Ecto neural progenitor cell (in vitro differentiated cells): ENCODE measurements around the gene GSC.
"Not testable (repeated sequence)": the region's sequence is repeated elsewhere in the genome, so short reads cannot be mapped to it uniquely, and the experiment has no call there.

Experiments
- DNase-seq: peaks from one replicate; pipeline ENCODE4 v3.0.0-alpha.2; 2018; ENCODE audit warnings: low spot score

GSC gene

GRCh38 chr14:94769391-94770250 lies at the start of gene GSC:
Gene GSC (minus strand): TSS chr14:94770113. CDS start chr14:94770015, 98 bp downstream.
- peak; percentile 83 for DNase-seq

- DNase-seq = no peak
Measured at GRCh38 chr14:94819531-94819930, 49.6 kb upstream of the GSC start.

GRCh38 chr14:94816113-94816512 lies 46.2 kb upstream of the GSC start:
- no peak for DNase-seq

DNA sequence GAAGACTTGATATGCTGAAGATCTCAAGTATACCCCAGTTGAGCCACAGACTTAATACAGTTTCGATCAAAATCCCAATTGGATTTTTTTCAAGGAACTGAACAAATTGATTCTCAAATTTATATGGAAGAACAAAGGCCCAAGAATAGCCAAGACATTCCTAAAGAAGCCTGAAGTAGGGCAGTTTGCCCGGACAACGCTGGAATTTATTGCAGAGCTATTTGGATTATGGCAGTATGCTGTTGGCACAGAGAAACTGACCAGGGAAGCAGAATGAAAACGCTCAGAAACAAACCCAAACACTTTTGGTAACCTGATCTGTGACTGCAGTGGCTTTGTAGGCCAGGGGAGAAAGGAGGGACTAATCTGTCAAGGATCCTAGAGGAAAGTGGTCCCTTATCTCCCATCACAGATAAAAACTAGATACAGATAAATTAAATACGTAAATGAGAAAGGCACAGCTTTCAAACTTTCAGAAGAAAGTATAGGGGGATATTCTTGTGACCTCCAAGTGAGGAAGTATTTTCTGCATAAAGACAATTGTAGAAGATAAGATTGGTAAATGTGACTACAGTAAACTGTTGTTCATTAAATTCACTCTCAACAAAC lies 35.9 kb upstream of the GSC start:
- no peak for DNase-seq

DNA sequence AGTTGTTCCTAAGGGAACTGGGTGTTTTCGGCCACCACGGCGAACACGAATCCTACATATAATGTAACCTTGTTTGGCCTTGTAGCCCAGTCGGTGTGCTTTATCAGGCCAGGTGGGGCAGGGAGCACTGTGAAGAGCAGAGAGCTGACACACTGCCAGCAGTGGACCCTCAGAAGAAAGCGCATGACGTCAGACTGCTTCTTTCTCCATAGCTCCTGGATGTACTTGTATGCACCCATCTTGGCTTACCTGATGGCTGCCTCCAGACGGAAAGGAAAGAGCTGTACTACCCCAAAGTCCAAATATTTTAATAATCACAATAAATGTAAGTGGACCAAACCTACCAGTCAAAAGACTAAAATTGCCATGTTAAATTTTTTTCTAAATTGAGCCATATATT lies 31.3 kb upstream of the GSC start:
- DNase-seq = no peak

DNA sequence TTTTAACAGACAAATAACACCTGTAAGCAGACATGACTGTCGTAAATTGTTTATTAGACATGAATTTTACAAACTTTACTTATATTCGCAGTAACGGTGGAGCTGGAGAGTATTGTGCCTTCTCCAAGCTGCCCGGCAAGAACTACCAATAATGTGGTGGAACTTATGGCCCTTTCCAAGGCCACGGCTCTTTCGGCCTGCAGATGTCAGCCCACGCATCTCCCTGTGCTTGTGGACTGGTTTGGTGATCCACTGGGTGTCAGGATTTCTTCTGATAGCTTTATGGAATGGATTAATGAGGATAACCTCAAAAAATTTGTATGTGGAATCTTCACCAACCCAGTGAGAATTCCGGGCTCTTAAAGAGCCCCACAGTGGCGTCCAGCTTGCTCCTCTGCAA lies 30.9 kb upstream of the GSC start:
- not testable (repeated sequence) for DNase-seq

- DNase-seq = no peak
Measured at GRCh38 chr14:94797887-94798286, 28.0 kb upstream of the GSC start.

DNA sequence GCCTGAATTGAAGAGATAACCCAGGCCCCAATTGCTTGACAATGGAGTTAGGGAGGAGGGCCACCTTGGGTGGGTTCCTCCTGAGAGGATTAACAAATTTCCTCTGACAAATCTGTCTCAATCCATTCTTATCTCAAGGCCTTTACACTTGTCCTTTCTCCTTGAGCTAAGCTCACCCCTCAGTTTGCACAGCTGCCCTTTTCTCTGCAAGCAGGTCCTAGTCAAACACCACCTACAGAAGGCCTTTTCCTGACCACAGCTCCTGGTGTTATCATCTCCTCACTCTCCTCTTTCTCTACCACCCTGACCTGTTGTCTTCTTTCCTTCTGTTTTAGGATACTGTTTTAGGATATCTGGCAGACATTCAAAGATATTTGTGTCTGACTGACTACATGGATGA lies 26.4 kb upstream of the GSC start:
- no peak for DNase-seq

GRCh38 chr14:94795372-94795771 lies 25.5 kb upstream of the GSC start:
- DNase-seq = no peak

GRCh38 chr14:94793901-94794300 lies 24.0 kb upstream of the GSC start:
- DNase-seq = no peak

DNA sequence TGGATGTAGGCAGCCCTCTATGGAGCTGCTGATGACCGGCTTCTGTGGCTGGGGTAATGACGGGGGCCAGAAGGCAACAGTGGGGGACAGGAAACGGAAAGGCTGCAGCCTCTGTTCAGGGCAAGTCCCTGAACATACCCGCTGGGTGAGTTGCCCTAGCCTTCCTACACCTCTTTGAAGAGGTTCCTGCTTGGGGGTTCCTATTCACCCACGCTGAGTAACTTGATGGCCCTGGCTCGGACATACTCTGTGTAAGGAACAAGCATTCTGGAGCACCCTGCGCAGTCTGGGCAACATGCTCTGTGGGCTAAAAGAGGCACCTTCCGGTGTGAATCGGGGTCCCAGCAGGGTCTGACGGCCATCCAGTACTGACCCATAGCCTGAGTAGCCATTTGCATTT lies 17.7 kb upstream of the GSC start:
- no peak for DNase-seq

- no peak for DNase-seq
Measured at GRCh38 chr14:94787092-94787491, 17.2 kb upstream of the GSC start.

DNA sequence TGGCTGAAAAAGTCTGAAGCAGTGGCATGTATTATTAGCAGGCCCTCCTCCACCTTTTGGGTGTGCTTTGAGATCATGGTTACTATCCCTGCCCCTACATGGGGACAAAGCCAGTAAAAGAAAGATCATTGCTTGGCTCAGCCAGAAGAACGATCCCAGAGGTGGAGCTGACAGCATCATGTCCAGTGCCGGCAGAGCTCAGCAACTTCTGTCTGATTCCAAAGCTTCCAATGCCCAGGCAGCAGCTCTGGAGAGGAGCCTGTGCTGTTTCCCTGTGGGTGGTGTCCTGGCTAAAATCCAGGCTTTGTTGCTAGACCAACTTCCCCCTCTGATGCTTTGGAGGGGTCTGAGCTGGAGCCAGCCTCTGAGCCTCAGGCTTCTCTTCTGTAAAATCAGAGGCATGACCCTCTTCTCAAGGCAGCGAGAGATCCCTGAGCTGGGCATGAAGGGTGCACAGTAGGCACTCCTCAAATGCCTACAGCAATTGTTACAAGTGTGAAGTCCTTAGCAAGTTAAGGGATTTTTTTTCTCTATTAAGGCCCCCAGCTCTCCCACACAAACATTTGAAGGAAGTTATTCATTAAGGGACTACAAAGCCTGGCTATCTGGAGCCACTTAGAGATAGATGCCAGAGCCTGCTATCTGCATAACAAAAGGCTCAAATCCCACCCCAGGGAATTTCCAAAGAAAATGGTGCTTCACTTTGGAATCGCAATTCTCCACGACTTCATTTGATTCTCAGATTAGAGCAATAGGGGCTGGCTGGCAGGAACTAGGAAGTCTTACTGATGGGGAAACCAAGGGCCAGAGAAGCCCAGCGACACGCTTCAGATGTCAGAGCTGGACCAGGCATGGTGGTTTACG lies 10.9 kb upstream of the GSC start:
- DNase-seq = no peak

DNA sequence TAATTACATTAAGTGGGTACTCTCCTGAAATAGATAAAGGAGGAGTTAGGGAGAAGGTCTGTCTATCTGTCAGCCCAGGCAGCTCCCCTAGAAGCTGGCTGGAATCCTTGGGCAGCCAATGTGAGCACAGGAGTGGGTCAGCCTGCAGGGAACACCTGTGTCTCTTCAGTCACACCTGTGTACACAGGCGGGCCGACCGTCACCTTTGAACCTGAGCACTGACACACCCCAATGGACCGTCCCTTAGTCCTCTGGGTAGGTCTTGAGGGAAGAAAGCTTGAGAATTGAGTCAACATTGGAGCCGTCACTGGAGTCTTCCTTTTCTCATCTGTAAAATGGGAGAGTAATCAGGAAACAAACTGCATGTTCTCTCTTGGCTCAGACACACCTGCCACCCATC lies 9.8 kb upstream of the GSC start:
- no peak for DNase-seq

DNA sequence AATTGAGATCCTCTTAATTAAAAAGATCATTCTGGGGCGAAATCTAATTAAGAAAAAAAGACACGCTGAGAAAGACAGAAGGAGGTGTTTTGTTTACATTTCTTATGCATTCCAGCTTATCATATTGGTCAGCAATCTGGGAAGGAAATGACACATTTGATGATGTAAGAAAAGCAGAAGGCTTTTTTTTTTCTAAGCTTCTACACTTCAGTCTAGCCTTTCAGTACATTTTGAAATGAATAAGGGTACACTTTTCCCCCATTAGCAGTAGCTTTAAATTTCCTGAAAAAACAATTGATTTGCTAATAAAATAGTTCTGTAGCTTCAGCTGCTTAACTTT lies 5.9 kb upstream of the GSC start:
- DNase-seq = no peak

DNA sequence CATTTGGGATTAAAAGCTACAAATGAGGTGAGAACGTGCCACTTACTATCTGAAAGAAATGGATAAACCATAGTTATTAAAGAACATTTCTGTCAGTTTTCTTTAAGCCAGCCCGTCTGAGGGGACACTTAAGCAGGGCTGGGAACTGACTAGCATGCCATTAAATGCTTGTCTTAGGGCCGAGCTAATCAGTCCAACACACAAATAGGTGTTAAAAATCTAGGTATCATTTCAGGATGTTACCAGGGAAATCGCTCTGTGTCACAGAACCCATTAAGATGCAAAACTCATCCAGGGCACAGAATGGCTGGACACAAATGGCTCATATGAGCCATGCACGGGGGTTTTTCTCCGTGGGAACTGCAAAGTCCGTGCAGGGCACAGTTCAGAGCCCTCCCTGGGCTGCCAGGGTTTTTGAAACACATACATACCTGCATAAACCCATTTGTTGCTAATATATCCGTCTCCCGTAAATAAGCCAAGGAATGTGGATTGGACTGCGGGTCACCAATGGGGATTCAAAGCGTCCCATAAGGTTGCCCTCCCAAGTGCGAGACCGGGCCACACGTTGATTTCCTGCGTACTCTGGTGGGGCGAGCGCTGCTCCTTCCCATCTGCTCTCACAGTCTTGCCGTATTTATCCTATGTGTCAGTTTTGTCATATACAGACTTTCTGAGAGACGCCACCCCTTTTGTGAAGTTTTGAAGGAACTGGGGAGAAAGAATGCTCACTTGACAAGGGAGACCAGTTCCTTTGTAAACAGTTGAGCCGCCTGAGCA lies 5.4 kb upstream of the GSC start:
- no peak for DNase-seq

GRCh38 chr14:94774344-94775090 lies 4.6 kb upstream of the GSC start:
- no peak for DNase-seq

DNA sequence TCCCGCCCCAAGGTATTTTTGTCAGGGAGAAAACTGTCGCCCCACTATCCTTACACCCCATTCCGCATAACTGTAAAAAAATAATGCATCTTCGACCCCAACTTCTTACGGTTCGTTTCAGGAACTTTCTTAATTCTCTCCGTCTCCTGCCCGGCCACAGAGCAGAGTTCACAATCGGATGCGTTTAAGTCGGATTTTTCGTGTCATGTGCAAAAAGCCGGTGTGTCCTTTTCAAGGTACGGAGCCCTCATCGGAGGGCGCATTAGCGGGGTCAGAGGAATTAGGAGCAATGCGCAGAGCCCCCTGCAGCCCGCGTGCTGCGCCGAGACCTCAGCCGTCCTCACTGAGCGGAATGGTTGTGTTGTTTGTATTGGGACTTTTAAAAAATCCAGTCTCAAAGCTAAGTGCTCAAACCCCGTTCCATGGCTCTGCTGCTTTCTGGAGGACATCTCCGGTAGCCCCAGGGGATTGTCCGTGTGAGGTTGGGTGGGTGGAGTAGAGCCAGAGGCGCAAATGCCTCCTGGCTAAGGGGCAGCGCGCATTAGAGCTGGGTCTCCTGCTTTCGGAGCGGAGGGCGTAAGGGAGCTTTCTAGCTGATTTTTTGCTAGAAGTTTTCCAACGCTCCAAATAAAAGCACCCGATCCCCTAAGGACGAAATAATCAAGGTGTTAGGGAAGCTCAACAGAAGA lies 3.9 kb upstream of the GSC start:
- peak; percentile 74 for DNase-seq

DNA sequence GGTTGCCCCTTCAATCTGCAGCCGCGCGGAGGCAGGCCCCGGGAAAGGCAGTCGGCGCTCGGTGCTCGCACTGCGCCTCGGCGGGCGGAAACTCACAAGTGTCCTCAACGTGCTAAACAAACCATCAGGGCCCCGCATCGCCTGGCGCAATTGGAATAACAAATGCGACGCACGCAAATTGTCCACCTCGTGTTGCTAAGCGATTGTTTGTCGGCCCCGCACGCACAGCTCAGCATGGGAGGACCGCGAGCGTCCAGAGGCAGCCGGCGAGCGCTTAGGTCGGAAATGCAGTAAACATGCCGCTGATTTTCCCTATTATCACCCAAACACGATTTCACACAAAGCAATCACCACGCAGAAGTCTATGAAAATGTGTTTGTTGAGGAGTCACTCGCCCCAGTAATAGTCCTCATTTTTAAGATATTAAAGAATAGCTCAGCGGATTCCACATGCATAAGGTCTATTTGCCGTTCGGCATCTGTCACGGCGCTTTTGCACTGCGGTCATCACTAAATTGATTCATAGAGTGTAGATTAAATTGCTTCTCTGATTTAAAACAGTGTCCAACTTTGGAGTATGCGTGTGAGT lies 3.2 kb upstream of the GSC start:
- DNase-seq = peak; percentile 71

DNA sequence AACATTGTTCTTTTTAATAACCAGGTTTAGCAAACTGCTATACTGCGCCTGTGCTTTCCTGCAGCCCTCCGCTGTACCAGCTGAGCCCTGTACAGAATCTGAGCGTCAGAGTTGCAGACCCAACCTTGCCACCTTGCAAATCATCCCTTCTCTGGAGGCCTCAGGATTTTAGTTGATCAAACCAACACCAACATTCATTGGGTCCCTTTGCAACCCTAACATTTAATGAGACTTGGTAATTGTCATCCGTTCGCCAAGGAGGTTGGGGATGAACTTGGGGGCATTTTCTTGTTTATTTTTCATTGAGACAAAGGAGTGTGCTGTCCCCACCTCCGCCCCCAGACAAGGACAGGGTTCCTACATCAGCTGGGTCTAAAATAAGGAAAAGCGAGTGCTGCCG lies 2.6 kb upstream of the GSC start:
- DNase-seq = no peak
